Esophagus squamous epithelium (tissue), 4 donors: ENCODE data around the gene ALOX5.

Experiments
- CTCF ChIP-seq, 6 experiments: fragments of 450-650 bp in 4 of 6; fragments of 200-600 bp in 2 of 6; sonication (generic) in 2 of 6; IDR thresholded peaks; one replicate each; pipeline ENCODE4 v1.5.1; 2016 to 2019; ENCODE audit warnings: antibody characterized with exemption in 6 of 6, mild to moderate bottlenecking in 4 of 6, moderate library complexity in 4 of 6
- POLR2A ChIP-seq, 4 donors: fragments of 450-650 bp; IDR thresholded peaks; one replicate each; pipeline ENCODE4 v1.6.1; 2017; ENCODE audit warnings: antibody characterized with exemption in 4 of 4, mild to moderate bottlenecking in 4 of 4, moderate library complexity in 3 of 4

- TF ChIP-seq CTCF (IDR thresholded peaks at IDR 0.05) (no peak), POLR2A (IDR thresholded peaks at IDR 0.05) (no peak)
Measured at GRCh38 chr10:45456822-45457221, 82.8 kb downstream of the ALOX5 start.
